HepG2 (cell line): ENCODE measurements around the gene GTF2I. TPM values are rescaled to one million over a fixed set of nuclear protein-coding genes. Genes with fewer than 3 reads are reported as not detected.

Source experiments
- ATAC-seq: fragments of 200-7000 bp; cut with Tn5 transposase; 3 replicates; pipeline ENCODE4 v1.9.1; 2020; ENCODE audit warnings: mild to moderate bottlenecking, moderate library complexity
- BruUV-seq: library from RNA; stranded (reverse); fragments of 400-500 nt; replicated peaks from 2 replicates; lab custom pipeline; 2021; lab: Mats Ljungman, UMichigan
- CTCF ChIA-PET: fragments of 300-600 bp; formaldehyde crosslinking; extraction: SDS; loops from one replicate; lab custom pipeline; 2021; ENCODE audit warnings: low total read pairs, inconsistent platforms, low intra/inter-chr PET ratio; lab: Yijun Ruan, JAX
- POLR2A ChIA-PET: fragments of 350-600 bp; sonication (Branson Sonifier 250); formaldehyde crosslinking; loops from one replicate; lab custom pipeline; 2020; ENCODE audit warnings: antibody characterized with exemption, inconsistent platforms; lab: Yijun Ruan, JAX
- DNase-seq: peaks from one replicate; pipeline ENCODE4 v3.0.0-alpha.2; 2015; ENCODE audit warnings: low spot score
- FAIRE-seq: peaks from 3 replicates; lab custom pipeline; 2011; peaks lifted over from hg19 to GRCh38; lab: Jason Lieb, UNC
- H2AFZ ChIP-seq: one replicate; pipeline ENCODE4 v1.6.1; 2011; ENCODE audit warnings: low read length, inconsistent platforms
- H3K27ac ChIP-seq: fragments of 300-600 bp; 3 replicates; pipeline ENCODE4 v1.8.0; 2011; ENCODE audit warnings: mixed run types, mild to moderate bottlenecking, mixed read lengths, low read length, inconsistent platforms; ENCODE audit not compliant: insufficient read depth; ENCODE audit errors: extremely low read length
- H3K27me3 ChIP-seq, 2 experiments: fragments of 200-600 bp in 1 of 2; 2 replicates in 1 of 2; 3 replicates in 1 of 2; pipeline versions ENCODE4 v1.6.0 to v1.8.0; 2011; ENCODE audit warnings: low read length in 2 of 2, mild to moderate bottlenecking in 2 of 2, moderate library complexity in 2 of 2, inconsistent platforms in 1 of 2; ENCODE audit not compliant: insufficient read depth in 2 of 2, control insufficient read depth in 1 of 2
- H3K36me3 ChIP-seq, 2 experiments: fragments of 200-600 bp in 1 of 2; replicated peaks in 1 of 2; 2 replicates in 1 of 2; 3 replicates in 1 of 2; pipeline versions ENCODE4 v1.5.1 to v1.8.0; 2011; ENCODE audit warnings: low read length in 2 of 2, inconsistent platforms in 1 of 2; ENCODE audit not compliant: insufficient read depth in 2 of 2, control insufficient read depth in 1 of 2
- H3K4me1 ChIP-seq: 2 replicates; pipeline ENCODE4 v1.5.1; 2012; ENCODE audit warnings: low read length, inconsistent platforms; ENCODE audit not compliant: insufficient read depth
- H3K4me2 ChIP-seq: 2 replicates; pipeline ENCODE4 v1.6.0; 2011; ENCODE audit warnings: low read depth, low read length, inconsistent platforms
- H3K4me3 ChIP-seq, 3 experiments: fragments of 200-600 bp in 1 of 3; sonication (generic), shearing (Covaris generic) in 1 of 3; replicated peaks in 1 of 3; 2 replicates each; pipeline ENCODE4 v1.5.1; 2011 to 2016; ENCODE audit warnings: low read length in 3 of 3, inconsistent platforms in 2 of 3, low read depth in 2 of 3, mild to moderate bottlenecking in 2 of 3, control low read depth in 1 of 3, mixed read lengths in 1 of 3; ENCODE audit not compliant: insufficient read depth in 1 of 3
- H3K79me2 ChIP-seq: one replicate; pipeline ENCODE4 v1.6.1; 2011; ENCODE audit warnings: low read length, inconsistent platforms; ENCODE audit not compliant: insufficient read depth
- H3K9ac ChIP-seq: 2 replicates; pipeline ENCODE4 v1.6.0; 2011; ENCODE audit warnings: mild to moderate bottlenecking, low read depth, low read length, inconsistent platforms; ENCODE audit not compliant: insufficient read depth
- H3K9me3 ChIP-seq: 2 replicates; pipeline ENCODE4 v1.5.1; 2012; ENCODE audit warnings: mild to moderate bottlenecking, low read length
- H4K20me1 ChIP-seq: 2 replicates; pipeline ENCODE4 v1.6.0; 2011; ENCODE audit warnings: inconsistent platforms, mild to moderate bottlenecking, low read length, moderate library complexity; ENCODE audit not compliant: insufficient read depth
- CCDC6 ChIP-seq: sonication (generic); formaldehyde crosslinking; IDR thresholded peaks from 2 replicates; pipeline ENCODE4 v1.8.1; 2022; ENCODE audit warnings: mild to moderate bottlenecking, missing genetic modification reagents, moderate library complexity
- FOSL2 ChIP-seq: sonication (generic); formaldehyde crosslinking; IDR thresholded peaks from 2 replicates; pipeline ENCODE4 v1.4.0; 2020; ENCODE audit warnings: missing genetic modification reagents
- GATA4 ChIP-seq: sonication (generic); IDR thresholded peaks from 2 replicates; pipeline ENCODE4 v1.6.1; 2016; ENCODE audit warnings: antibody characterized with exemption, low read depth, borderline replicate concordance
- GATAD2A ChIP-seq: IDR thresholded peaks from 2 replicates; pipeline ENCODE4 v1.6.1; 2016
- MBD4 ChIP-seq: IDR thresholded peaks from 2 replicates; pipeline ENCODE4 v1.6.1; 2012; ENCODE audit warnings: low read length, inconsistent platforms, borderline replicate concordance
- RAD51 ChIP-seq: fragments of 450-650 bp; IDR thresholded peaks from 2 replicates; pipeline ENCODE4 v1.6.1; 2016; ENCODE audit warnings: borderline replicate concordance
- REL ChIP-seq: sonication (generic); formaldehyde crosslinking; conservative IDR thresholded peaks from 2 replicates; pipeline ENCODE4 v1.8.0; 2022; ENCODE audit warnings: mild to moderate bottlenecking, missing genetic modification reagents, moderate library complexity
- REXO4 ChIP-seq: sonication (generic); formaldehyde crosslinking; IDR thresholded peaks from 2 replicates; pipeline ENCODE4 v1.8.0; 2022; ENCODE audit warnings: missing genetic modification reagents, mild to moderate bottlenecking, borderline replicate concordance
- SATB2 ChIP-seq: sonication (generic); formaldehyde crosslinking; IDR thresholded peaks from 2 replicates; pipeline ENCODE4 v1.5.0; 2020; ENCODE audit warnings: missing genetic modification reagents
- SMARCE1 ChIP-seq: fragments of 450-650 bp; IDR thresholded peaks from 2 replicates; pipeline ENCODE4 v1.6.1; 2017; ENCODE audit warnings: borderline replicate concordance
- TBL1XR1 ChIP-seq: fragments of 150-350 bp; IDR thresholded peaks from 2 replicates; pipeline ENCODE4 v1.6.1; 2014; ENCODE audit warnings: borderline replicate concordance, low read length; ENCODE audit not compliant: partially characterized antibody
- THAP8 ChIP-seq: sonication (generic); formaldehyde crosslinking; IDR thresholded peaks from 2 replicates; pipeline ENCODE4 v1.5.1; 2020; ENCODE audit warnings: missing genetic modification reagents, mild to moderate bottlenecking, borderline replicate concordance
- YY1 ChIP-seq: IDR thresholded peaks from 2 replicates; pipeline ENCODE4 v1.6.1; 2011; ENCODE audit warnings: low read length, low read depth, moderate library complexity, mild to moderate bottlenecking; ENCODE audit not compliant: insufficient read depth, insufficient replicate concordance
- ZNF264 ChIP-seq: sonication (generic); formaldehyde crosslinking; IDR thresholded peaks from 2 replicates; pipeline ENCODE4 v1.4.0; 2020; ENCODE audit warnings: missing genetic modification reagents
- ZNF275 ChIP-seq: sonication (generic); formaldehyde crosslinking; IDR thresholded peaks from 2 replicates; pipeline ENCODE4 v1.8.0; 2022; ENCODE audit warnings: missing genetic modification reagents, mild to moderate bottlenecking, inconsistent platforms, borderline replicate concordance
- ZNF296 ChIP-seq: sonication (generic); formaldehyde crosslinking; conservative IDR thresholded peaks from 2 replicates; pipeline ENCODE4 v1.5.0; 2020; ENCODE audit warnings: mild to moderate bottlenecking, missing genetic modification reagents
- ZNF333 ChIP-seq: sonication (generic); formaldehyde crosslinking; IDR thresholded peaks from 2 replicates; pipeline ENCODE4 v1.4.0; 2020; ENCODE audit warnings: mild to moderate bottlenecking, missing genetic modification reagents, borderline replicate concordance
- ZNF503 ChIP-seq: sonication (generic); formaldehyde crosslinking; IDR thresholded peaks from 2 replicates; pipeline ENCODE4 v1.4.0; 2020; ENCODE audit warnings: missing genetic modification reagents
- ZNF550 ChIP-seq: sonication (generic); formaldehyde crosslinking; IDR thresholded peaks from 2 replicates; pipeline ENCODE4 v1.4.0; 2020; ENCODE audit warnings: mild to moderate bottlenecking, missing genetic modification reagents, borderline replicate concordance
- ZNF605 ChIP-seq: sonication (generic); formaldehyde crosslinking; IDR thresholded peaks from 2 replicates; pipeline ENCODE4 v1.8.0; 2022; ENCODE audit warnings: mild to moderate bottlenecking, missing genetic modification reagents
- ZNF615 ChIP-seq: sonication (generic); formaldehyde crosslinking; IDR thresholded peaks from 2 replicates; pipeline ENCODE4 v1.5.0; 2020; ENCODE audit warnings: mild to moderate bottlenecking, missing genetic modification reagents, borderline replicate concordance
- ZNF740 ChIP-seq: sonication (generic); formaldehyde crosslinking; IDR thresholded peaks from 2 replicates; pipeline ENCODE4 v1.4.0; 2020; ENCODE audit warnings: missing genetic modification reagents
- ZSCAN21 ChIP-seq: sonication (generic); formaldehyde crosslinking; IDR thresholded peaks from 2 replicates; pipeline ENCODE4 v1.8.0; 2022; ENCODE audit warnings: mild to moderate bottlenecking, missing genetic modification reagents, moderate library complexity, borderline replicate concordance
- WGBS: methylation state at CpG from one replicate; pipeline ENCODE4 v1.1.6; 2017; ENCODE audit warnings: low lambda C conversion rate; 5-methylcytosine and 5-hydroxymethylcytosine counted together
- in situ Hi-C: cut with HindIII; loops from 2 replicates; pipeline ENCODE4 v1.10.0; 2017; ENCODE audit warnings: low pct_unique_long_range_greater_than_20kb; ENCODE audit not compliant: extremely low pct_ligation_motif_present
- intact Hi-C: fragments of 100-400 bp; cut with micrococcal nuclease; formaldehyde crosslinking; loops from one replicate; pipeline ENCODE4 v1.10.0; 2022; ENCODE audit not compliant: unreplicated experiment
- polyA plus RNA-seq, 8 experiments: library from polyadenylated mRNA; depleted of rRNA in 3 of 8; stranded (reverse) in 7 of 8; unstranded in 1 of 8; fragments of >200 nt; fragmentation: Illumina TruSeq in 4 of 8; extraction: Trizol in 4 of 8; gene quantifications; 2 replicates each; pipeline versions ENCODE4 v1.2.1 to v1.2.3, GENCODE V29; 2011 to 2016; ENCODE audit warnings: low read depth in 4 of 8, missing spikeins in 1 of 8, mixed read lengths in 1 of 8; ENCODE audit not compliant: insufficient read depth in 1 of 8
- total RNA-seq, 5 experiments: library from RNA; depleted of rRNA; stranded (reverse); fragments of >200 nt; fragmentation: Illumina TruSeq; extraction: Trizol; gene quantifications; 2 replicates each; pipeline ENCODE4 v1.2.3, GENCODE V29; 2016; ENCODE audit warnings: low read depth in 1 of 5

The GTF2I gene
- total and polyA plus RNA-seq, 2 of the 13 experiments (the other 11 are each of a cell fraction or from before 2014, with no cell fraction given): 74.6 to 125 TPM

GRCh38 chr7:74656441-74656836, 1.1 kb upstream of the GTF2I start:
- POLR2A ChIA-PET: interaction anchor here (0.7 to 2.3 kb wide), 12 partner anchors 13 to 80 kb away, joined by 3 to 33 read pairs (median 4); no protein-coding TSS in a partner anchor
- no TSS peak for BruUV-seq
- ATAC-seq: no peak
- peaks cover 27% of the 10 kb centered on the region for H4K20me1 ChIP-seq
- peak overlapping the region; percentile 73 to 91 (median 82) for H3K4me3 ChIP-seq
- peaks cover 29% of the 10 kb centered on the region for H3K79me2 ChIP-seq
- peaks cover 60% of the 10 kb centered on the region for H3K4me1 ChIP-seq
- peak; percentile 51 for DNase-seq
- in situ Hi-C loops: loop anchor here (5.0 kb wide), 1 partner anchor 74 kb away; no protein-coding TSS in a partner anchor
- WGBS: 2% methylated on average over 23 of the region's 23 CpGs
- no peaks in the 10 kb centered on the region; a peak in 1 of 5 replicates for H3K36me3 ChIP-seq
- intact Hi-C loops: no loop called here
- peak overlapping the region; percentile 99 for H3K4me2 ChIP-seq
- no peaks in the 10 kb centered on the region; a peak in 1 of 5 replicates for H3K27me3 ChIP-seq
- peak overlapping the region; percentile 98 for H3K27ac ChIP-seq
- no peaks in the 10 kb centered on the region for H3K9me3 ChIP-seq
- peak; percentile 12 for FAIRE-seq
- H2AFZ ChIP-seq: no peak overlapping the region
- H3K9ac ChIP-seq: peak overlapping the region; percentile 98
- CTCF ChIA-PET: no interaction called here
- TF ChIP-seq FOSL2 (0 out of 2 replicates have a peak, but pooled peaks have one; percentile 6), SMARCE1 (no peak), ZNF275 (CRISPR knock-in tag) (no peak), REXO4 (CRISPR knock-in tag) (no peak), ZNF615 (CRISPR knock-in tag) (no peak), ZNF503 (CRISPR knock-in tag) (peak; percentile 10; the same call in 1 of the 2 replicates), ZNF264 (CRISPR knock-in tag) (no peak), GATA4 (no peak), ZNF740 (peak; percentile 92), RAD51 (no peak), ZNF550 (CRISPR knock-in tag) (no peak), GATAD2A (CRISPR knock-in tag) (peak; percentile 29; the same call in 1 of the 2 replicates), ZNF333 (CRISPR knock-in tag) (no peak), ZNF296 (CRISPR knock-in tag) (no peak), THAP8 (CRISPR knock-in tag) (no peak), CCDC6 (CRISPR knock-in tag) (no peak), REL (0 out of 2 replicates have a peak, but pooled peaks have one; percentile 22), TBL1XR1 (no peak), MBD4 (no peak), ZNF605 (CRISPR knock-in tag) (no peak), SATB2 (CRISPR knock-in tag) (no peak), YY1 (peak; percentile 35), ZSCAN21 (no peak)
